ENCODE results near the gene PDZRN3.

GRCh38 chr3:73573204-73573603 is 51.5 kb downstream of the PDZRN3 start:
- TF ChIP-seq, protein P1, sequence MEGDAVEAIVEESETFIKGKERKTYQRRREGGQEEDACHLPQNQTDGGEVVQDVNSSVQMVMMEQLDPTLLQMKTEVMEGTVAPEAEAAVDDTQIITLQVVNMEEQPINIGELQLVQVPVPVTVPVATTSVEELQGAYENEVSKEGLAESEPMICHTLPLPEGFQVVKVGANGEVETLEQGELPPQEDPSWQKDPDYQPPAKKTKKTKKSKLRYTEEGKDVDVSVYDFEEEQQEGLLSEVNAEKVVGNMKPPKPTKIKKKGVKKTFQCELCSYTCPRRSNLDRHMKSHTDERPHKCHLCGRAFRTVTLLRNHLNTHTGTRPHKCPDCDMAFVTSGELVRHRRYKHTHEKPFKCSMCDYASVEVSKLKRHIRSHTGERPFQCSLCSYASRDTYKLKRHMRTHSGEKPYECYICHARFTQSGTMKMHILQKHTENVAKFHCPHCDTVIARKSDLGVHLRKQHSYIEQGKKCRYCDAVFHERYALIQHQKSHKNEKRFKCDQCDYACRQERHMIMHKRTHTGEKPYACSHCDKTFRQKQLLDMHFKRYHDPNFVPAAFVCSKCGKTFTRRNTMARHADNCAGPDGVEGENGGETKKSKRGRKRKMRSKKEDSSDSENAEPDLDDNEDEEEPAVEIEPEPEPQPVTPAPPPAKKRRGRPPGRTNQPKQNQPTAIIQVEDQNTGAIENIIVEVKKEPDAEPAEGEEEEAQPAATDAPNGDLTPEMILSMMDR (IDR thresholded peaks at IDR 0.05) = no peak
- TF ChIP-seq EZH2phosphoT487 (IDR thresholded peaks at IDR 0.05) (no peak), EZH2 (IDR thresholded peaks at IDR 0.05) (no peak)
